Hematopoietic multipotent progenitor cell treated with erythropoietin and hydrocortisone succinate and interleukin-3 and kit ligand, for 4 days (in vitro differentiated cells): ENCODE data around the gene ALG1.
"Not testable (repeated sequence)": the region's sequence is repeated elsewhere in the genome, so short reads cannot be mapped to it uniquely, and the experiment has no call there.

ENCODE experiments used
- DNase-seq: peaks from one replicate; pipeline ENCODE4 v3.0.0-alpha.2; 2015

The ALG1 gene

GRCh38 chr16:5103296-5104032, 31.8 kb downstream of the ALG1 start:
- not testable (repeated sequence) for DNase-seq

GRCh38 chr16:5105039-5105438, 33.4 kb downstream of the ALG1 start:
- DNase-seq, result not testable (repeated sequence)

GRCh38 chr16:5108505-5109158, 37.0 kb downstream of the ALG1 start:
- DNase-seq, result no peak

- DNase-seq, result peak; percentile 31
These were observed 39.3 kb downstream of the ALG1 start for GRCh38 chr16:5110933-5111332.

GRCh38 chr16:5116780-5117295, 45.2 kb downstream of the ALG1 start:
- not testable (repeated sequence) for DNase-seq

GRCh38 chr16:5117300-5118087, 45.9 kb downstream of the ALG1 start:
- DNase-seq, result peak; percentile 96

- DNase-seq, result not testable (repeated sequence)
These were observed 59.9 kb downstream of the ALG1 start for GRCh38 chr16:5131467-5132004.

- DNase-seq, result not testable (repeated sequence)
These were observed 61.4 kb downstream of the ALG1 start for GRCh38 chr16:5132915-5133600.

- DNase-seq, result not testable (repeated sequence)
These were observed 63.3 kb downstream of the ALG1 start for GRCh38 chr16:5134739-5135452.
